HCT116 (cell line): ENCODE results near the gene LORICRIN. TPM values are rescaled to one million over a fixed set of nuclear protein-coding genes. Genes with fewer than 3 reads are reported as not detected.

ENCODE experiments used
- ATAC-seq: fragments of 200-7000 bp; cut with Tn5 transposase; 2 replicates; pipeline ENCODE4 v1.9.1; 2020; ENCODE audit warnings: mild to moderate bottlenecking, moderate library complexity
- BruUV-seq: library from RNA; stranded (reverse); fragments of 400-500 nt; replicated peaks from 2 replicates; lab custom pipeline; 2021; lab: Mats Ljungman, UMichigan
- CTCF ChIA-PET: fragments of 300-600 bp; sonication (Branson Sonifier 250); formaldehyde crosslinking; loops from one replicate; lab custom pipeline; 2021; ENCODE audit warnings: antibody characterized with exemption; lab: Charles Lee
- POLR2A ChIA-PET: fragments of 300-600, 350-600 bp; sonication (Branson Sonifier 250); formaldehyde crosslinking; loops from one replicate; lab custom pipeline; 2021; ENCODE audit warnings: antibody characterized with exemption; lab: Charles Lee
- RAD21 ChIA-PET, 2 experiments: fragments of 300-600 bp; sonication (Branson Sonifier 250); formaldehyde crosslinking; loops; one replicate each; lab custom pipeline; 2023; ENCODE audit warnings: low total read pairs in 2 of 2; ENCODE audit not compliant: uncharacterized antibody in 2 of 2, unreplicated experiment in 2 of 2, low non-redundant PET in 1 of 2; lab: Charles Lee
- DNase-seq: peaks from one replicate; pipeline ENCODE4 v3.0.0-alpha.2; 2010; ENCODE audit warnings: low read depth, low spot score
- H2AFZ ChIP-seq: fragments of 200-600 bp; shearing (Covaris generic), sonication (generic); 2 replicates; pipeline ENCODE4 v1.6.1; 2017; ENCODE audit warnings: low read depth, mixed run types, mixed read lengths, antibody characterized with exemption, low read length; ENCODE audit not compliant: poor library complexity, severe bottlenecking
- H3K27ac ChIP-seq: 2 replicates; pipeline ENCODE4 v1.5.1; 2012; ENCODE audit warnings: low read depth, low read length
- H3K27me3 ChIP-seq: fragments of 200-600 bp; sonication (generic); 2 replicates; pipeline ENCODE4 v1.6.1; 2016; ENCODE audit warnings: mixed run types, low read length, mixed read lengths; ENCODE audit not compliant: insufficient read depth
- H3K36me3 ChIP-seq, 2 experiments: fragments of 200-500 bp in 1 of 2; fragments of 200-600 bp in 1 of 2; sonication (Bioruptor generic) in 1 of 2; sonication (generic) in 1 of 2; 2 replicates each; pipeline versions ENCODE4 v1.5.1 to v1.6.1; 2014 to 2016; ENCODE audit warnings: low read length in 2 of 2, inconsistent platforms in 1 of 2, mixed read lengths in 1 of 2, mixed run types in 1 of 2; ENCODE audit not compliant: insufficient read depth in 2 of 2, control insufficient read depth in 1 of 2
- H3K4me1 ChIP-seq, 2 experiments: fragments of 200-600 bp in 1 of 2; sonication (generic) in 1 of 2; 2 replicates each; pipeline versions ENCODE4 v1.5.1 to v1.6.1; 2012 to 2017; ENCODE audit warnings: low read length in 2 of 2, inconsistent platforms in 1 of 2, mild to moderate bottlenecking in 1 of 2, mixed read lengths in 1 of 2, mixed run types in 1 of 2, moderate library complexity in 1 of 2; ENCODE audit not compliant: insufficient read depth in 2 of 2, control insufficient read depth in 1 of 2
- H3K4me2 ChIP-seq: fragments of 200-600 bp; sonication (generic); 2 replicates; pipeline ENCODE4 v1.6.1; 2017; ENCODE audit warnings: mixed run types, low read length, mixed read lengths
- H3K4me3 ChIP-seq, 2 experiments: fragments of 200-600 bp in 1 of 2; sonication (generic) in 1 of 2; replicated peaks in 1 of 2; 2 replicates each; pipeline ENCODE4 v1.5.1; 2011 to 2016; ENCODE audit warnings: low read length in 2 of 2, control low read depth in 1 of 2, low read depth in 1 of 2, mild to moderate bottlenecking in 1 of 2, mixed read lengths in 1 of 2, mixed run types in 1 of 2
- H3K79me2 ChIP-seq: fragments of 200-600 bp; sonication (generic); 2 replicates; pipeline ENCODE4 v1.6.1; 2017; ENCODE audit warnings: mild to moderate bottlenecking, mixed run types, low read length, moderate library complexity, mixed read lengths; ENCODE audit not compliant: insufficient read depth
- H3K9ac ChIP-seq: fragments of 200-600 bp; sonication (generic); 2 replicates; pipeline ENCODE4 v1.6.1; 2016; ENCODE audit warnings: low read length, mixed read lengths
- H3K9me2 ChIP-seq: fragments of 200-600 bp; sonication (generic), shearing (Covaris generic); 2 replicates; pipeline ENCODE4 v1.6.1; 2017; ENCODE audit warnings: mixed run types, mild to moderate bottlenecking, moderate library complexity; ENCODE audit not compliant: insufficient read depth
- H3K9me3 ChIP-seq, 2 experiments: fragments of 200-500 bp in 1 of 2; fragments of 200-600 bp in 1 of 2; sonication (Bioruptor generic) in 1 of 2; sonication (generic) in 1 of 2; 2 replicates each; pipeline ENCODE4 v1.6.1; 2014 to 2017; ENCODE audit warnings: low read length in 2 of 2, mixed read lengths in 2 of 2, inconsistent platforms in 1 of 2, low read depth in 1 of 2, mild to moderate bottlenecking in 1 of 2, mixed run types in 1 of 2, moderate library complexity in 1 of 2; ENCODE audit not compliant: control insufficient read depth in 1 of 2, insufficient read depth in 1 of 2
- H4K20me1 ChIP-seq: fragments of 200-600 bp; sonication (generic), shearing (Covaris generic); 2 replicates; pipeline ENCODE4 v1.6.1; 2017; ENCODE audit warnings: mixed run types, mild to moderate bottlenecking, moderate library complexity; ENCODE audit not compliant: insufficient read depth
- CBX3 ChIP-seq: IDR thresholded peaks from 2 replicates; pipeline ENCODE4 v1.6.1; 2012; ENCODE audit warnings: low read depth
- CEBPB ChIP-seq: IDR thresholded peaks from 2 replicates; pipeline ENCODE4 v1.6.1; 2012; ENCODE audit warnings: low read depth
- ELF1 ChIP-seq: IDR thresholded peaks from 2 replicates; pipeline ENCODE4 v1.6.1; 2012; ENCODE audit warnings: low read depth, borderline replicate concordance
- EZH2 ChIP-seq: fragments of 200-600 bp; sonication (generic); IDR thresholded peaks from 2 replicates; pipeline ENCODE4 v1.6.1; 2017; ENCODE audit warnings: antibody characterized with exemption, mixed run types
- EZH2phosphoT487 ChIP-seq: fragments of 200-600 bp; IDR thresholded peaks from 2 replicates; pipeline ENCODE4 v1.6.1; 2018; ENCODE audit warnings: antibody characterized with exemption, borderline replicate concordance
- JUND ChIP-seq: IDR thresholded peaks from 2 replicates; pipeline ENCODE4 v1.6.1; 2012
- POLR2A ChIP-seq: IDR thresholded peaks from 2 replicates; pipeline ENCODE4 v1.7.0; 2011; ENCODE audit warnings: borderline replicate concordance; ENCODE audit not compliant: insufficient read depth, insufficient read length; ENCODE audit errors: extremely low read depth
- POLR2AphosphoS5 ChIP-seq: IDR thresholded peaks from 2 replicates; pipeline ENCODE4 v1.6.1; 2011; ENCODE audit warnings: mild to moderate bottlenecking, low read depth, low read length, moderate library complexity
- SP1 ChIP-seq: IDR thresholded peaks from 2 replicates; pipeline ENCODE4 v1.6.1; 2012; ENCODE audit warnings: low read depth
- SRF ChIP-seq: IDR thresholded peaks from 2 replicates; pipeline ENCODE4 v1.6.1; 2012; ENCODE audit warnings: low read depth
- YY1 ChIP-seq: IDR thresholded peaks from 2 replicates; pipeline ENCODE4 v1.6.1; 2011; ENCODE audit warnings: low read length, low read depth, moderate library complexity, mild to moderate bottlenecking; ENCODE audit not compliant: insufficient replicate concordance; ENCODE audit errors: extremely low read depth
- ZFX ChIP-seq: fragments of 450-650 bp; IDR thresholded peaks from 2 replicates; pipeline ENCODE4 v1.6.1; 2017
- ZNF274 ChIP-seq: fragments of 200-500 bp; sonication (Bioruptor generic); IDR thresholded peaks from 2 replicates; pipeline ENCODE4 v1.6.1; 2014; ENCODE audit warnings: mild to moderate bottlenecking, low read depth, low read length, inconsistent platforms
- intact Hi-C: fragments of 100-400 bp; cut with micrococcal nuclease; formaldehyde crosslinking; loops from 2 replicates; pipeline ENCODE4 v1.10.0; 2022
- total RNA-seq: library from RNA; stranded (reverse); gene quantifications from one replicate; pipeline ENCODE4 v1.2.1, GENCODE V29; 2021; ENCODE audit not compliant: unreplicated experiment
- TF ChIP-seq, protein P1 (sequence below), 3 experiments: fragments of 200-600 bp in 1 of 3; sonication (generic) in 1 of 3; IDR thresholded peaks in 2 of 3; conservative IDR thresholded peaks in 1 of 3; 2 replicates each; pipeline ENCODE4 v1.5.1; 2012 to 2017; ENCODE audit warnings: low read depth in 2 of 3, low read length in 2 of 3, antibody characterized with exemption in 1 of 3, borderline replicate concordance in 1 of 3, control low read depth in 1 of 3, mild to moderate bottlenecking in 1 of 3, mixed read lengths in 1 of 3, mixed run types in 1 of 3, moderate library complexity in 1 of 3; ENCODE audit not compliant: insufficient read depth in 1 of 3
- TF ChIP-seq, protein P2 (sequence below): IDR thresholded peaks from 2 replicates; pipeline ENCODE4 v1.6.1; 2012

Gene LORICRIN
- total RNA-seq, 1 experiment from 2014 or later: not detected

DNA sequence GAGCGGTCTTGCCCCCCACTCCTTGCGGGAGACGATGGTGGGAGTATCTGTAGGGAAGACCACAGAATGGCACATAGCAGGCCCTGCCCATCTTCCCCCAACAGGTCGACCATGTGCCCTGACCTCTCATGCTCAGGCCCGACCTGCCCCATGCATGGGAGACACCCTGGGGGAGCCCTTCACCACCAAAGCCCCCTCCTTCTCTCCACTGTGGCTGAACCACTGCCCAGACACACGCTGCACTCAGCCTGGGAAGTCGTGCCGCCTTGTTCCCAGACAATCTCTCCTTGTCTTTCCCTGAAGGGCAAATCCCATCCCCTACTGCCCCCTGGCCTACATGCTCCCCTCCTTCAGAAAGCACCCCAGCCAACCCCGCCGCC lies 47.7 kb downstream of the LORICRIN start:
- intact Hi-C loops: no loop called here
- TF ChIP-seq, protein P1, sequence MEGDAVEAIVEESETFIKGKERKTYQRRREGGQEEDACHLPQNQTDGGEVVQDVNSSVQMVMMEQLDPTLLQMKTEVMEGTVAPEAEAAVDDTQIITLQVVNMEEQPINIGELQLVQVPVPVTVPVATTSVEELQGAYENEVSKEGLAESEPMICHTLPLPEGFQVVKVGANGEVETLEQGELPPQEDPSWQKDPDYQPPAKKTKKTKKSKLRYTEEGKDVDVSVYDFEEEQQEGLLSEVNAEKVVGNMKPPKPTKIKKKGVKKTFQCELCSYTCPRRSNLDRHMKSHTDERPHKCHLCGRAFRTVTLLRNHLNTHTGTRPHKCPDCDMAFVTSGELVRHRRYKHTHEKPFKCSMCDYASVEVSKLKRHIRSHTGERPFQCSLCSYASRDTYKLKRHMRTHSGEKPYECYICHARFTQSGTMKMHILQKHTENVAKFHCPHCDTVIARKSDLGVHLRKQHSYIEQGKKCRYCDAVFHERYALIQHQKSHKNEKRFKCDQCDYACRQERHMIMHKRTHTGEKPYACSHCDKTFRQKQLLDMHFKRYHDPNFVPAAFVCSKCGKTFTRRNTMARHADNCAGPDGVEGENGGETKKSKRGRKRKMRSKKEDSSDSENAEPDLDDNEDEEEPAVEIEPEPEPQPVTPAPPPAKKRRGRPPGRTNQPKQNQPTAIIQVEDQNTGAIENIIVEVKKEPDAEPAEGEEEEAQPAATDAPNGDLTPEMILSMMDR (IDR thresholded peaks at IDR 0.05 in 2 of 3, conservative IDR thresholded peaks at IDR 0.05 in 1 of 3; ENCODE audit: borderline replicate concordance in 1 of 3, insufficient read depth in 1 of 3, low read depth in 2 of 3, low read length in 2 of 3): no peak
- TF ChIP-seq POLR2AphosphoS5 (no peak), EZH2phosphoT487 (no peak), SP1 (no peak), ELF1 (no peak), ZFX (no peak), CBX3 (no peak), ZNF274 (no peak), SRF (no peak), EZH2 (no peak), CEBPB (no peak), POLR2A (no peak), JUND (no peak), YY1 (no peak)
- TF ChIP-seq, protein P2, sequence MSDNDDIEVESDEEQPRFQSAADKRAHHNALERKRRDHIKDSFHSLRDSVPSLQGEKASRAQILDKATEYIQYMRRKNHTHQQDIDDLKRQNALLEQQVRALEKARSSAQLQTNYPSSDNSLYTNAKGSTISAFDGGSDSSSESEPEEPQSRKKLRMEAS: no peak
- Histone ChIP-seq H3K9me2 (no peaks in the 10 kb centered on the region), H4K20me1 (no peaks in the 10 kb centered on the region), H3K9me3 (no peaks in the 10 kb centered on the region), H2AFZ (no peak overlapping the region), H3K36me3 (no peaks in the 10 kb centered on the region), H3K27ac (no peak overlapping the region), H3K79me2 (no peaks in the 10 kb centered on the region), H3K4me1 (no peaks in the 10 kb centered on the region), H3K27me3 (peaks cover 25% of the 10 kb centered on the region), H3K4me3 (no peak overlapping the region), H3K4me2 (no peak overlapping the region), H3K9ac (no peak overlapping the region)
- ATAC-seq (no peak), DNase-seq (no peak)
- ChIA-PET RAD21 (no interaction called here), POLR2A (no interaction called here), CTCF (no interaction called here)
- no TSS peak for BruUV-seq
